GM18499 (cell line): ENCODE data around the gene DOCK11.

Experiments
- ATAC-seq: cut with Tn5 transposase; IDR thresholded peaks from one replicate; pipeline ENCODE4 v1.9.1; 2021; ENCODE audit warnings: moderate number of reproducible peaks; ENCODE audit not compliant: insufficient read depth, unreplicated experiment

DOCK11 gene

GRCh38 chrX:118526149-118526548 lies 30.5 kb downstream of the DOCK11 start:
- no peak for ATAC-seq

DNA sequence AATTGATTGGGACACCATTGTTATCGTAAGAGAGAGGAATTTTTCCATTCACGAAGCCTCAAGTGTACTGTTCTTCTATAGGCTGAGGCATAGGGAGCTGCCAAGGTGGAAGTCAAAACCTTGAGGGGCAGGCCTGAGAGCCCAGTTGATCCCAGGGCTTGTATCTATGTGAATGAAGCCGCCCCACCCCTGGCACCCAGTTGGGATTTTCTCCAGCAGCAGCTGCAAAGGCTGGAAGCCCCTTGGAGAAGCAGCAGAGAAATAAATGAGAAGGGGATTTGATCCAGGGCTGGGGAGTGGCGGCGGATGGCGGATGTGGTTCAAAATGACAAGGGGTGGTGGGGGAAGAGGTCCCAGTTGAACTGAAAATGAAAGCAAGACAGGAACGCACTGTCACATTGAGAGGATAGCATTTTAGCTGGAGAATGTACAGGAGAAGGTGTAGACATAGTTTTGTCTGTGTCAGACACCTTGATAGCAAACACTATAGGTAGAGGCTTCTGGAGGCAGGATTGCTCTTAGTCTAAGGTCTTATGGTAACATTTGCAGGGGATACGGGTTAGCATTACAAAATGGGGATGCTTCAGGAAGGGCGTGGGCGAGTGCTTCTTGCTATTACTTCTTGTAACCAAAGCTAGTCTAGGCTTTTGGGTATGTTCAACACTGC lies 32.6 kb downstream of the DOCK11 start:
- ATAC-seq = no peak

DNA sequence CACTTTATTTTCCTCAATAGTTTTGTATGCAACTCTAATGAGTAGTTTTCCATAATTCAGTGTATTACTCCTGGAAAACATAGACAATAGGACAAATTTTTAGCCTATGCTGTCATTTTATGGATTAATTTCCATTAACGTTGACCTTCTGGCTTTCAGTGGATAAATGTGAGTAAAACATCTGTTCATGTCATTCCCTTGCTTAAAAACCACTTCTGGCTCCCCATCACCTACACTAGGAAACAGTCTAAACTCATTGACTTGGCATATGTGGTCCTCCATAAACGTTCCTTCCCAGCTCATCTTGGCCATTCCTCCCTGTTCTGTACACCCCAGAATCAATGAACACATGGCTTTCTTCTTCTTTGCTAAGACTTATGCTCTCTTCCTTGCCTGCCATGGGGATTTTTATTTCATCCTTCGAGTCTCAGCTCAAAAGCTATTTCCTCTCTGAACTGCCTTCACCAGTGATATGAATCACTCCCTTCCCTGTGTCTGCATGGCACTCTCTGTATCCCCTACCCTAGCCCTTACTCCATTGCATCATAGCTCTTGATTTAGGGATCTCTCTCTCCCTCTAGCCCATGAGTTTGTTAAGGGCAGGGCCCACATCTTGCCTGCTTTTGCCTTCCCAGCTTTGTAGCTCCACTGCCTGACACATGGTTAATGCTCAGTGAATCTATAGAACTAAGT lies 34.8 kb downstream of the DOCK11 start:
- ATAC-seq = no peak

GRCh38 chrX:118534716-118535493 lies 39.3 kb downstream of the DOCK11 start:
- ATAC-seq = no peak

DNA sequence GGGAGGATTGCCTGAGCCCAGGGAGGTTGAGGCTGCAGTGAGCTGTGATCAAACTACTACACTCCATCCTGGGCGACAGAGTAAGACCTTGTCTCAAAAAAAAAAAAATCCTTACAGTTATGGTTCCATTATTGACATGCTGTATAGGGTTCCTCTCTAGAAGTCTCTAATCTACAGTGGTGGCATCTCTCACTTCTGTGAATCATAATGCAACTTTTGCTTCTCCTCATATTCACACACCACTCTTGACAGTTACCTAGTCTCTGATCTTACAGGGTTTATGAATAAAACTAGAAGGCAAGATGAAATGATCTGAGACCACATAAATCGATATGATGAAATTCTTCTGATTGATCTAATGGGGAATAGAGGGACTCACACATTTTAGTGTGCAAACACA lies 40.6 kb downstream of the DOCK11 start:
- peak; percentile 58 for ATAC-seq

- peak; percentile 29 for ATAC-seq
Measured at GRCh38 chrX:118536687-118537461, 41.3 kb downstream of the DOCK11 start.

DNA sequence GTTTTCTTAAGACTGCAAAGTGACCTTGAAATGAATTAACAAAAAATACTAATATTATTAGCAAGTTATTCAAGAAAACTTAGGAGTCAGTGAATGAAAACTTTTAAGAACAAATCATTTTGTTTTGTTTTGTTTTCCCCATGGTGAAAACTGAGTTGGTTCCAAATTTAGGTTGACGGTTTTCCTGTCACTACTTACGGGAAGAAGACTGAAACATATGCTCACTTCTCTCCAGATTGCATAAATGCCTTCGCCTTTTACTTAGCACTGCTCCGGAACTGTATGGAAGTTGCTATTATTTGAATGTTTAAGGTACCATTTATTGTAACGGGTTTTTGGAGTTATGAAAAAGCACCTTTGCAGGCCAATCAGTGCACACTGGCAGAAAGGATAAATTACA lies 42.8 kb downstream of the DOCK11 start:
- no peak for ATAC-seq

DNA sequence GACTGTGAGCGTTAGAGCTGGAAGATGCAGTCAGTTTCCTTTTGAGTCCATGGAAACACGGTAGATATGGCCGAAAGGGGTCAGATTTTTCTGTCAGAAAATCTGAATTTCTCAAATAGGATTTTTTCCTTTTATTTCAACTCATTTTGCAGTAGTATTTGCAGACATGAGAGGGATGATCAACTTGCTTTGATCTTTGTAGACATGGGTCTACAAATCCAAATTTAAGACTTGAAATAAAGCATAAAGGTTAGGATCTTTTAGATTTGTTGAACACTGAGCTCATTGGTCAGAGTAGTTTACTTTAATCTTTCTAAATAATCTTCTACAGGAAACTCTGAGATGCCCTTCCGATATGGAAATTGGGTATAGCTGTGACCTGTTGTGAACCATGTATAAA lies 44.7 kb downstream of the DOCK11 start:
- no peak for ATAC-seq

- ATAC-seq = no peak
Measured at GRCh38 chrX:118541482-118541881, 45.9 kb downstream of the DOCK11 start.

- no peak for ATAC-seq
Measured at GRCh38 chrX:118545510-118545909, 49.9 kb downstream of the DOCK11 start.

GRCh38 chrX:118548841-118549240 lies 53.2 kb downstream of the DOCK11 start:
- ATAC-seq = no peak

GRCh38 chrX:118550792-118551191 lies 55.2 kb downstream of the DOCK11 start:
- no peak for ATAC-seq

DNA sequence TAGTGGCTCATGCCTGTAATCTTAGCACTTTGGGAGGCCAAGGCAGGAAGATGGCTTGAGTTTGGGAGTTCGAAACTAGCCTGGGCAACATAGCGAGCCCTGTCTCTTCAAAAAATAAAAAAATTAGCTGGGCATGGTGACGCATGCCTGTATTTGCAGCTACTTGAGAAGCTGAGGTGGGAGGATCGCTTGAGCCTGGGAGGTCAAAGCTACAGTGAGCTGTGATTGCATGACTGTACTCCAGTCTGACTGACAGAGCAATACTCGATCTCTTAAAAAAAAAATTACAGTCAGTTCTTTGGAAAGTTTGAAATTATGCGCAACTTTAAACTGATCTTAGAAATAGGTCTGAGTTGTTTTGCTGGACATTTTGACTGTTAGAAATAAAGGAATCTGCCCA lies 55.8 kb downstream of the DOCK11 start:
- ATAC-seq = no peak

DNA sequence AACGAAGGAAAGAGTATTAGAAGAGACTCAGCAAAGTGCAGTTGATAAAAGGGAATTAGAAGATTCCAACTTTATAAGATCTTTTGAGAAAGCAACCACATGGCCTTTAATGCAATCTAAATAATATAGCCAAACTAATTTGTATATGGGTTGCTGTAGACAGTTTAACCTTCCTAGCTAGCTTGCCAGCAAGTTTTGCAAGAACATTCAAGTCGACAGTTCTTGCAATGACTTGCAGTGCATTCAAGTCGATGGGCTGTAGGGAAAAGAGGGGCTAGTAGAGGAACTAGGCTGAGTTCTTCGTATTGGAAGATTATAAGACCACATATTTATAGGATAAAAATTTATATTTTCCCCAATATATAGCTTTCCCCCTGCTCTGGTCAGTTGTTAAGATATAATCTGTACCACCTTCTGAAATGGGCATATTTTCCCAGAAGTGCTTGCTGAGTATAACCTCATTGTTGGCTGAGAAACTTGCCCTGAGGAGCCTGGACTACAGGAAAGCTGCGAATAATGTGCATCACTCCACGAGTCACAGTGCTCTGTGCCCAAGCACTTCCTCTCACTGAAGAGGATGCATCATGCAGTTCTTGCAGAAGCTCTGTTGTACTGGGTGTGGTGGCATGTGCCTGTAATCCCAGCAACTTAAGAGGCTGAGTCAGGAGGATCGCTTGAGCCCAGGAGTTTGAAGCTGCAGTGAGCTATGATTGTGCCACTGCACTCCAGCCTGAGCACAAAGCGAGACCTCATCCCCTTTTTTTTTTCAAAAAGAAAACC lies 56.7 kb downstream of the DOCK11 start:
- no peak for ATAC-seq

DNA sequence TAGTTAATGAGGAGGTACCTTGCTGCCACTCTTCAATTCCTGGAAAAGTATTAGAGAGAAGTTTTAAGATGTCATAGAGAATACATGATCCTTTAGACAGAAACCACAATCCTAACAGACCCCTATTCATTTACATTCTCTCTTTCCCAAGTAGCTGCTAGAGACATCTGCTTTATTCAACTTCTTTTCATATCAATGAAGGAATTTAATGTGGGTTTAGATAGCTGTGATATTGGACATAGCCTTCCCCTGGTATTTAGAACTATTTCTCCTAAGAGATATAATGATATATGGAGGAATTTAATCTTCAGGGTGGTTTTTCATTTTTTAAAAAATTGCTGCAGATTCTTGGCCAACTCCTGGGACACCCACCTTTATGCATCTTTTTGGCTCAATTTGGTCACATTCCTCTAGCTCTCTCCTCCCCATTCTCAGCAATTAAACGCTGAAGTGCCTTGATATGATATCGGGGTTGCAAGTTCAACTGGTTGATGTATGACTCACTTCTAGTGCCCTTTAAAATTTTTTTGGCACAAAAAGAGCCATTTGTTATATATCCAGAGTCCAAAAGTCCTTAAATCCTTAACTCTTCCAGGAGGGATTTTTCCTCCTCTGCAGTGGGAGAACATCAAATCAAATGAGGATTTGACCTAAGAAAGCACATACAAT lies 57.6 kb downstream of the DOCK11 start:
- no peak for ATAC-seq

GRCh38 chrX:118554511-118554910 lies 58.9 kb downstream of the DOCK11 start:
- ATAC-seq = no peak

GRCh38 chrX:118558926-118559325 lies 63.3 kb downstream of the DOCK11 start:
- ATAC-seq = no peak

DNA sequence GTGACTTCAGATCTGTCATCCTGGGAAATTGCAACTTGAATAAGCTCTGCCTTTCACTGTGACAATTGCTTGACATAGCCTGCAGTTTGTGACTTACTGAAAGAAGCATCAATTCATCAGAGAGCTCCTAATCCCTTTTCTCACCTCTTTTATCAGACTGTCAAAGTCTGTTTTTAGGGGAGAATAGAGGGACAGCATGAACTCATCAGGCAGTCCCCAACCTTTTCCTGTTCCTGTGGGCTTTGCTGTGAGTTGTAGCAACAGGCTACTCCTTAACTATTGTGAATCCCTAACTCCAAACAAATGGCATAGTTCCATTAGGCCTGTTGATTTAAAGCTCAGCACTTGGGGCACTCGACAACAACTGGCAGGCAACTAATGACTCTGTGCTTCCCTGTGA lies 64.9 kb downstream of the DOCK11 start:
- no peak for ATAC-seq

GRCh38 chrX:118562582-118563164 lies 67.1 kb downstream of the DOCK11 start:
- ATAC-seq = no peak
